Measurements from ENCODE around the gene MS4A6A. TPM values are rescaled to one million over a fixed set of nuclear protein-coding genes. Genes with fewer than 3 reads are reported as not detected.
A peak's percentile ranks its signal among the peaks of the same experiment; 100 is the strongest.

Gene MS4A6A
- total RNA-seq, 1 experiment from 2014 or later, result not detected

DNA sequence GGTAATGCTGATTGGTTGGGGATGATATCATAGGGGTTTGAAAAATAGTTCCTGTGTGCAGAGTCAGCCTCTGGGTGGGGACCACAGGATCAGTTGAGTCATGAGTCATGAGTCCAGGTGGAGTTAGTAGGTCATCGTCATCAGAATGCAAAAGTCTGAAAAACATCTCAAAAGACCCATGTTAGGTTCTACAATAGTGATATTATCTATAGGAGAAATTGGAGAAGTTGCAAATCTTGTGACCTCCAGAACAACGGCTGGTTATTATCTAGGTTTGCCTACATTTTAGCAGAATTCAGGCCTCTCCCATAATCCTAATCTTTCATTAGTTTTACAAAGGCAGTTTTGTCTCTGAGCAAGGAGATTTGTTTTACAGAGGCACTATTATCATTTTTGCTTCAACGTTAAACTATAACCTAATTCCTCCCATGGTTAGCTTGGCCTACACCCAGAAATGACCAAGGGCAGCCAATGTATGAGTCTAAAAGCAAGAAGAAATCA, 55.5 kb downstream of the MS4A6A start:
- Histone ChIP-seq H3K36me3 (ENCODE audit: low read depth, low read length) (no peaks in the 10 kb centered on the region), H3K4me2 (ENCODE audit: low read length) (peak overlapping the region; percentile 65), H3K27ac (ENCODE audit: low read length) (peak overlapping the region; percentile 93), H4K20me1 (ENCODE audit: low read length) (no peaks in the 10 kb centered on the region), H3K9ac (ENCODE audit: low read length) (peak overlapping the region; percentile 74), H3K9me3 (ENCODE audit: low read length) (no peaks in the 10 kb centered on the region), H3K27me3 (ENCODE audit: low read length) (no peaks in the 10 kb centered on the region), H3K4me3 (ENCODE audit: low read length) (0 out of 2 replicates have a peak overlapping the region, but pooled peaks have one; percentile 8), H3K9me2 (replicated peaks; ENCODE audit: low read length) (no peaks in the 10 kb centered on the region), H2AFZ (ENCODE audit: low read length) (peak overlapping the region; percentile 35; the same call in 1 of the 2 replicates), H3K4me1 (ENCODE audit: insufficient read depth, low read length) (peaks cover 37% of the 10 kb centered on the region), H3K79me2 (ENCODE audit: low read length) (no peaks in the 10 kb centered on the region), H3F3A (ENCODE audit: low read length, unreplicated experiment) (no peaks in the 10 kb centered on the region)
- intact Hi-C loops (cut with micrococcal nuclease), result no loop called here
- POLR2A ChIA-PET (ENCODE audit: unreplicated experiment), result no interaction called here
- CTCF ChIA-PET, result no interaction called here
- TF ChIP-seq, protein P1, sequence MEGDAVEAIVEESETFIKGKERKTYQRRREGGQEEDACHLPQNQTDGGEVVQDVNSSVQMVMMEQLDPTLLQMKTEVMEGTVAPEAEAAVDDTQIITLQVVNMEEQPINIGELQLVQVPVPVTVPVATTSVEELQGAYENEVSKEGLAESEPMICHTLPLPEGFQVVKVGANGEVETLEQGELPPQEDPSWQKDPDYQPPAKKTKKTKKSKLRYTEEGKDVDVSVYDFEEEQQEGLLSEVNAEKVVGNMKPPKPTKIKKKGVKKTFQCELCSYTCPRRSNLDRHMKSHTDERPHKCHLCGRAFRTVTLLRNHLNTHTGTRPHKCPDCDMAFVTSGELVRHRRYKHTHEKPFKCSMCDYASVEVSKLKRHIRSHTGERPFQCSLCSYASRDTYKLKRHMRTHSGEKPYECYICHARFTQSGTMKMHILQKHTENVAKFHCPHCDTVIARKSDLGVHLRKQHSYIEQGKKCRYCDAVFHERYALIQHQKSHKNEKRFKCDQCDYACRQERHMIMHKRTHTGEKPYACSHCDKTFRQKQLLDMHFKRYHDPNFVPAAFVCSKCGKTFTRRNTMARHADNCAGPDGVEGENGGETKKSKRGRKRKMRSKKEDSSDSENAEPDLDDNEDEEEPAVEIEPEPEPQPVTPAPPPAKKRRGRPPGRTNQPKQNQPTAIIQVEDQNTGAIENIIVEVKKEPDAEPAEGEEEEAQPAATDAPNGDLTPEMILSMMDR (conservative IDR thresholded peaks at IDR 0.05; ENCODE audit: low read depth, low read length), result no peak
- TF ChIP-seq EZH2 (IDR thresholded peaks at IDR 0.05; ENCODE audit: low read length, unreplicated experiment), result no peak
- no peak for TF ChIP-seq EZH2phosphoT487 (IDR thresholded peaks at IDR 0.05; ENCODE audit: borderline replicate concordance, low read length)
- no TSS peak for BruUV-seq (replicated peaks)
- DNase-seq (peak; percentile 86), ATAC-seq (peak; percentile 27; the same call in 1 of the 2 replicates)

- intact Hi-C loops (cut with micrococcal nuclease), result no loop called here
- H4K20me1 ChIP-seq (ENCODE audit: low read length), result no peaks in the 10 kb centered on the region
- DNase-seq (peak; percentile 98), ATAC-seq (peak; percentile 38)
- H3K27me3 ChIP-seq (ENCODE audit: low read length), result no peaks in the 10 kb centered on the region
- no TSS peak for BruUV-seq (replicated peaks)
- CTCF ChIA-PET, result no interaction called here
- H3F3A ChIP-seq (ENCODE audit: low read length, unreplicated experiment), result no peaks in the 10 kb centered on the region
- H2AFZ ChIP-seq (ENCODE audit: low read length), result no peak overlapping the region
- no peak overlapping the region for H3K4me3 ChIP-seq (ENCODE audit: low read length)
- H3K27ac ChIP-seq (ENCODE audit: low read length), result peak overlapping the region; percentile 93
- H3K9me2 ChIP-seq (replicated peaks; ENCODE audit: low read length), result no peaks in the 10 kb centered on the region
- H3K79me2 ChIP-seq (ENCODE audit: low read length), result no peaks in the 10 kb centered on the region
- TF ChIP-seq EZH2 (IDR thresholded peaks at IDR 0.05; ENCODE audit: low read length, unreplicated experiment) (no peak), EZH2phosphoT487 (IDR thresholded peaks at IDR 0.05; ENCODE audit: borderline replicate concordance, low read length) (no peak)
- TF ChIP-seq, protein P1 (conservative IDR thresholded peaks at IDR 0.05; ENCODE audit: low read depth, low read length), result no peak
- POLR2A ChIA-PET (ENCODE audit: unreplicated experiment), result no interaction called here
- H3K9ac ChIP-seq (ENCODE audit: low read length), result peak overlapping the region; percentile 74
- H3K36me3 ChIP-seq (ENCODE audit: low read depth, low read length), result no peaks in the 10 kb centered on the region
- H3K9me3 ChIP-seq (ENCODE audit: low read length), result no peaks in the 10 kb centered on the region
- peak overlapping the region; percentile 65 for H3K4me2 ChIP-seq (ENCODE audit: low read length)
- peaks cover 37% of the 10 kb centered on the region for H3K4me1 ChIP-seq (ENCODE audit: insufficient read depth, low read length)
Measured at GRCh38 chr11:60125956-60126585, 56.8 kb downstream of the MS4A6A start.

GRCh38 chr11:60124802-60125432, 58.0 kb downstream of the MS4A6A start:
- no peak overlapping the region for H3K4me3 ChIP-seq (ENCODE audit: low read length)
- H3K9ac ChIP-seq (ENCODE audit: low read length), result peak overlapping the region; percentile 38
- ATAC-seq (no peak), DNase-seq (no peak)
- no peaks in the 10 kb centered on the region for H3K79me2 ChIP-seq (ENCODE audit: low read length)
- ChIA-PET POLR2A (ENCODE audit: unreplicated experiment) (no interaction called here), CTCF (no interaction called here)
- no TSS peak for BruUV-seq (replicated peaks)
- intact Hi-C loops (cut with micrococcal nuclease), result no loop called here
- no peaks in the 10 kb centered on the region for H3K9me3 ChIP-seq (ENCODE audit: low read length)
- TF ChIP-seq EZH2 (IDR thresholded peaks at IDR 0.05; ENCODE audit: low read length, unreplicated experiment), result no peak
- H3K36me3 ChIP-seq (ENCODE audit: low read depth, low read length), result no peaks in the 10 kb centered on the region
- H4K20me1 ChIP-seq (ENCODE audit: low read length), result no peaks in the 10 kb centered on the region
- H3K27me3 ChIP-seq (ENCODE audit: low read length), result no peaks in the 10 kb centered on the region
- no peaks in the 10 kb centered on the region for H3K9me2 ChIP-seq (replicated peaks; ENCODE audit: low read length)
- H3K27ac ChIP-seq (ENCODE audit: low read length), result peak overlapping the region; percentile 84
- no peaks in the 10 kb centered on the region for H3F3A ChIP-seq (ENCODE audit: low read length, unreplicated experiment)
- no peak overlapping the region for H2AFZ ChIP-seq (ENCODE audit: low read length)
- H3K4me2 ChIP-seq (ENCODE audit: low read length), result peak overlapping the region; percentile 14; the same call in 1 of the 2 replicates
- peaks cover 34% of the 10 kb centered on the region for H3K4me1 ChIP-seq (ENCODE audit: insufficient read depth, low read length)

Small RNA genes lying within 50 kb of the gene (microRNA-seq; reads per million reads assigned to microRNA genes)
- not detected for gene MIR6503 (ENCODE audit: unreplicated experiment)

Other genes starting within 250 kb of the MS4A6A start
- gene OOSP1, start 244.7 kb downstream of the MS4A6A start, total RNA-seq (2014; rRNA removed), result not detected in 2 replicates
- not detected in 2 replicates for gene OOSP4A, start 219.1 kb downstream of the MS4A6A start, total RNA-seq (2014; rRNA removed)
- gene OOSP4B, start 165.9 kb downstream of the MS4A6A start, total RNA-seq (2014; rRNA removed), result not detected in 2 replicates
- gene OOSP2, start 142.7 kb downstream of the MS4A6A start, total RNA-seq (2014; rRNA removed), result not detected in 2 replicates
- gene MS4A3, start 126.4 kb downstream of the MS4A6A start, total RNA-seq (2014; rRNA removed), result not detected in 2 replicates
- gene MS4A2, start 94.4 kb downstream of the MS4A6A start, total RNA-seq (2014; rRNA removed), result not detected in 2 replicates
- gene MS4A4E, start 60.1 kb upstream of the MS4A6A start, total RNA-seq (2014; rRNA removed), result not detected in 2 replicates
- not detected in 2 replicates for gene MS4A4A, start 97.6 kb upstream of the MS4A6A start, total RNA-seq (2014; rRNA removed)
- gene MS4A6E, start 144.2 kb upstream of the MS4A6A start, total RNA-seq (2014; rRNA removed), result not detected in 2 replicates
- 2.1 and 3.6 TPM in 2 replicates for gene MS4A7, start 195.4 kb upstream of the MS4A6A start, total RNA-seq (2014; rRNA removed)
- gene MS4A14, start 213.4 kb upstream of the MS4A6A start, total RNA-seq (2014; rRNA removed), result 0.07 and 0.29 TPM in 2 replicates
- not detected in 2 replicates for gene MS4A5, start 246.5 kb upstream of the MS4A6A start, total RNA-seq (2014; rRNA removed)

Data from PC-3 (cell line).